Measurements from ENCODE around the gene SHCBP1L.

Gene SHCBP1L

DNA sequence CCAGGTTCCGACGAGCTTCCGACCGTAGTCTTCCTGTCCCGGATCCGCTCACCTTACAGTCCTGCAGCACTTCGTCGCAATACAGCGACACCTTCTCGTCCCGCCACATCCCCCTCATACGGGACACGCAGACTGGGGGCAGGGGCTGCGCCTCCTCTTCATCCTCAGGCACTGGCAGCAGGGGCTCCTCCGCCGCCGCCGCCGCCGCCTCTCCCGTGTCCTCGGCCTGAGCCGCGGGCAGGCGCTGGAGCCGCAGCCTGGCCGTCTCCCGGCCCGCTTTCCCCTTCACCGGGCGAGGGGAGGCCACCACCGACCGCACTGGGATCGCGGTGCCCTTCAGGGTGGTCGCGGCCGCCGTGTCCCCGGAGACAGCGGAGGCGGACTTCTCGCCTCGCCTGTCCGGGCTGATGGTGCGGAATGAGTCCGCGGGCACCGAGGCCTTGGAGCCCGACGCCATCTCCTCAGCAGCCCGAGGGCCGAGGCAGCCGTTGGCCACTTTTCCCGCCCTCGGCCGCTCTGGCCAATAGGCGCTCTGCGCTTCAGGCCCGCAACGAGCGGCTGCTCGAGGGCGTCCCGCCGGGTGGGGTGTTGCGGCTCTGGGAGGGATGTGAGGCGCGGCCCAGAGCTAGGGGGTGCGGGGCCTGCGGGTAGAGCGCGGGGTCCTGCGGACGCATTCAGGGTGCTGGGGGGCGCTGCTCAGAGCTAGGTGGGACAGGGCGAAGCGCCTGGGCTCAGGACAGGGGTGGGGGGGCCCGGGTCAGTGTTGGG is at the start of gene SHCBP1L:
Gene SHCBP1L, minus strand, starts transcription at position 490 of the 768 bp plus-strand sequence. Its CDS starts 33 bp downstream, at position 457.
- H3K4me3 ChIP-seq (ENCODE audit: low read depth, low read length), result no peak within 1 kb of the TSS

GRCh38 chr1:183002267-183002666 is 49.3 kb upstream of the SHCBP1L start:
- H3K4me3 ChIP-seq (ENCODE audit: low read depth, low read length), result no peak overlapping the region

DNA sequence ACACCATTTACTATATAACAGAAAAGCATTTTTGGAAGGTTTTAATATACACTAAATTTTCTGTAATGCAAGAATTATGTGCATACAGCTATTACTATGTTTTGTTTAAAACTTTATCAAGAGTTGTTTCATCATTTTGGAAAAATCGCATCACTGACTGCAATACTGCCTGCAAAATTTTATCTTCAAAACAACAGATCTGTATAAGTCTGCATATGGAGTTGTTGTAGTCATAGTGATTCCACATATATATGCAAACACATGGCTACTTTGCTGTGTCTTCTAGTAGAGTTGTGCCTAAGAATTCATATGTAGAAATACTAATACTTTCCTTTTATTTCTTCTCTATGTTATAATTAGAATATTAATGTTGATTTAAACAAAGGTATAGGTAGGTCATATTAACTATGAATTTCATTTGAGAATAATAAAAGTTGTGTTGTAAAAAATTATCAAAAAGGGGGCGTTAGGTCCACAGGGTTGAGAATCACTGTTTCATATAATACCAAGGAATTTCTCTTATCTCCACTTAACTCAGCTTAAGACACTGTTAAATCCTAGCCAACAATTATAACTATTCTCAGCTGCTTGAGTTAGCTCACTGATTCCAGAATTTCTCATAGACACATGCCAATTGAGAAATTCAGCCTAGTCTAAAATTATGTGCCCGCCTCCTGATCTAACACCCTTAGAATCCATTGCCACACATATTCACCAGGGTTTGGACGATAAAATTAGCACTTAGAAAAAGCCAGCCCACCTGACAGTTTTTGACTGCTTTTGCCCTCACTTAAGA is 47.4 kb upstream of the SHCBP1L start:
- H3K4me3 ChIP-seq (ENCODE audit: low read depth, low read length), result no peak overlapping the region

GRCh38 chr1:182998482-182998881 is 45.5 kb upstream of the SHCBP1L start:
- H3K4me3 ChIP-seq (ENCODE audit: low read depth, low read length), result no peak overlapping the region

DNA sequence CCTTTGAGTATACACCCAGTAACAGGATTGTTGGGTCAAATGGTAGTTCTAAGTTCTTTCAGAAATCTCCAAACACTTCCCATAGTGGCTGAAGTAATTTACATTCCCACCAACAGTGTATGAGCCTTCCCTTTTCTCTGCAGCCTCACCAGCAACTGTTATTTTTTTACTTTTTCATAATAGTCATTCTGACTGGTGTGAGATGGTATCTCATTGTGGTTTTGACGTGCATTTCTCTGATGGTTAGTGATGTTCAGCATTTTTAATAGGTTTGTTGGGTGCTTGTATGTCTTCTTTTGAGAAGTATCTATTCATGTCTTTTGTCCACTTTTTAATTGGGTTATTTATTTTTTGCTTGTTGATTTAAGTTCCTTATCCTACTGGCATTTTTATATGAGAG is 43.9 kb upstream of the SHCBP1L start:
- H3K4me3 ChIP-seq (ENCODE audit: low read depth, low read length), result no peak overlapping the region

- no peak overlapping the region for H3K4me3 ChIP-seq (ENCODE audit: low read depth, low read length)
Observed at GRCh38 chr1:182995894-182996293, 42.9 kb upstream of the SHCBP1L start.

GRCh38 chr1:182993746-182994145 is 40.8 kb upstream of the SHCBP1L start:
- no peak overlapping the region for H3K4me3 ChIP-seq (ENCODE audit: low read depth, low read length)

GRCh38 chr1:182990413-182991144 is 37.6 kb upstream of the SHCBP1L start:
- H3K4me3 ChIP-seq (ENCODE audit: low read depth, low read length), result no peak overlapping the region

DNA sequence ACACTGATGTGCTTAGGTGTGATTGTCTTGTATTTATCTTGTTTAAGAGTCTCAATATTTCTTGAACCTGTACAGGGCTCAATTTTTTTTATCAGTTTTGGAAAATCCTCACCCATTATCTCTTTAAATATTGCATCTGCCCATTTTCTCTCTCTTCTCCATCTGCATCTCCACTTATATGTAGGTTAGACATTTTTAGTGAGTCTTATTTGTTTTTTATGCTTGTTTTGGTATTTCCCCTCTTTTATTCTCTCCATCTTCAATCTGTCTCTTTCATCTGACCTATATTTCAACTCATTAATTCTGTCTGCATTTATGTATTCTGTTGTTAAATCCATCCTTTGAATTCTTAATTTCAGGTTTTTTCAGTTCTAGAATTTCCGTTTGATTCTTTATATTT is 32.9 kb upstream of the SHCBP1L start:
- H3K4me3 ChIP-seq (ENCODE audit: low read depth, low read length), result no peak overlapping the region

DNA sequence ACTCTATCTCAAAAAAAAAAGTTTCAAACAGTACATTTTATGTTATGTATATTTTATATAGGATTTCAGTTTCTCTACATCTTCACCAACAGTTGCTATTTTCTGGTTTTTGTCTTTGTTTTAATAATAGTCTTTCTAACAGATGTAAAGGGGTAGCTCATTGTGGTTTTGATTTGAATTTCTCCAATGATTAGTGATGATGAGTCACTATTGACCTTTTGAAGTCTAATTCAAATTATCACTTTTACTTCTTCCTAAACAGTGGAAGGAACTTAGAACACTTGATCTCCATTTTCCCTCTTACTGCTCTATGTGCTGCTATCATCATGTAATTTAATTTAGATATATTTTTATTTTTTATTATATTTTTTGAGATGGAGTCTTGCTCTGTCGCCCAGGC is 31.7 kb upstream of the SHCBP1L start:
- H3K4me3 ChIP-seq (ENCODE audit: low read depth, low read length), result no peak overlapping the region

GRCh38 chr1:182984138-182984537 is 31.2 kb upstream of the SHCBP1L start:
- H3K4me3 ChIP-seq (ENCODE audit: low read depth, low read length), result no peak overlapping the region

GRCh38 chr1:182978151-182978853 is 25.3 kb upstream of the SHCBP1L start:
- no peak overlapping the region for H3K4me3 ChIP-seq (ENCODE audit: low read depth, low read length)

DNA sequence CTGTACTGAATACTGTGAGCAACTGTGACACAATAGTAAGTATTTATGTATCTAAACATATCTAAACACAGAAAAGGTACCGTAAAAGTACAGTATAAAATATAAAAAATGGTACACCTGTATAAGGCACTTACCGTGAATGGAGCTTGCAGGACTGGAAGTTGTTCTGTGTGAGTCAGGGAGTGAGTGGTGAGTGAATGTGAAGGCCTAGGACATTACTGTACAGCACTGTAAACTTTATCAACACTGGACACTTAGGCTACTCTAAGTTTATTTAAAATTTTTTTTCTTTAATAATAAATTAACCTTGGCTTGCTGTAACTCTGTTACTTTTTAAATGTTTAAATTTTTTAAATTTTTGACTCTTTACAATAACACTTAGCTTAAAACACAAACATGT is 24.5 kb upstream of the SHCBP1L start:
- no peak overlapping the region for H3K4me3 ChIP-seq (ENCODE audit: low read depth, low read length)

DNA sequence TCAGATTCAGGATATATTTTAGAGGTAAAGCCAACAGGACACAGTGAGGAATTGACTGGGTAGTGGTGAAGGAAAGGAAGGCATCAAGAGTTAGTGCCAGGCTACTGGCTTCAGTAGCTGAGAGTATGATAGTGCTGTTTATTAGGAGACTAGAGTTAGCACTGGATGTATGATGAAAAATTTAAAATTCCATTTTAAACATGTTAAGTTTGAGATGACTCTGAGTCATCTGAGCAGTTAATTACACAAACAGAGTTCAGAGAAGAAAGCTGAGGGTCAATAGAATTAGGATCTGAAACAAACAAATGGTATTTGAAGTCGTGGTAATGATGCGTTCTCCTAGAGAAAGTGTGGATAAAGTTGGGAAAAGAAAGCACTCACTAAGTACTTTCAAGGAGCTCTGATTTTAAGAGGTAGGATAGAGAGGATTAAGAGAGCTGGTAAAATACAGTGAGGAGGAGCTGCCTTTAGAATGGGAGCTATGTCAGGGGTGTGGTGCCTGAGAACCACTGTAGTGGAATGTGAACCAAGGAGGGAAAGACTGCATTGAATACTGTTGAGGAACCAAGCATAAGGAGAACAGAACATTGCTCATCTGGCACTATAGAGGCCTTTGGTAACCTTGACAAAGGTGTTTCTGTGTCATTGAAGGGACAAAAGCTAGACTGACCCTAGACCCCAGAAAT is 21.7 kb upstream of the SHCBP1L start:
- no peak overlapping the region for H3K4me3 ChIP-seq (ENCODE audit: low read depth, low read length)

- H3K4me3 ChIP-seq (ENCODE audit: low read depth, low read length), result no peak overlapping the region
Observed at GRCh38 chr1:182972829-182973228, 19.9 kb upstream of the SHCBP1L start.

DNA sequence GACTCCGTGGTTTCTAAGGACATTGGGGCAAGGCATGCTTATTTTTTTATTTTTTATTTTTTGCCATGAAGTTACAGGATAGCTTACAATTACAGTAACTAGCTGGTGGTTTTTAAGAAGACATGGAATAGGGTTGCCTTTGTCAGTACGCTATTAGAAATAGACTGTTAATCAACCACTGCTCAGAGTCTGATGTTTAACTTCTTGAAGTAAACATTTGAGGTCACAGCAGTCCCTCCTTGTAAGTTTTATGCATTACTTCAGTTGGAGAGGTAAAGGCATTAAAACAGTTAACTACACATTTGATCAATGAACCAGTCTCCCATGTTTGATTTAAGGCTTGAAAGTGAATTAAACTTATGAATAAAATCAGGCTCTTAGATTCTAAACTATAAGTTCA is 19.3 kb upstream of the SHCBP1L start:
- no peak overlapping the region for H3K4me3 ChIP-seq (ENCODE audit: low read depth, low read length)

DNA sequence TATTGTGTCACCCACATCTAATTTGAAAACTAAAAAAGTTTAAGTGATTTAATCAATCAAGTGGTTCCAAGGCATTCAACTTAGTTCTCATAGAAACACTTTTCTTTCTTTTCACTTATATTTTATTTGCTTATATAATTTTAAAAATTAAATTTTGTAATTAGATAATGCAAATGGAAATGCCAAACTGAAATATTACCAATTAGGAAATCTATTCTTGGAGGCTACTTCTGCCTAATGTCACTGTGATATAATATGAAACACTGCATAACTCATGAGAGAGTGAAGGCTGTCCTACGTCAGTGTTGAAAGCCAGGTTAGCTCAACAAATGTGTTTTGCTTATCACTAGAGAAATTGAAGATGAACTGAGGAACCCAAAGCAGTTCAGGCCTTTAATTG is 18.3 kb upstream of the SHCBP1L start:
- H3K4me3 ChIP-seq (ENCODE audit: low read depth, low read length), result no peak overlapping the region

- H3K4me3 ChIP-seq (ENCODE audit: low read depth, low read length), result no peak overlapping the region
Observed at GRCh38 chr1:182968836-182969734, 16.1 kb upstream of the SHCBP1L start.

- H3K4me3 ChIP-seq (ENCODE audit: low read depth, low read length), result no peak overlapping the region
Observed at GRCh38 chr1:182968151-182968741, 15.3 kb upstream of the SHCBP1L start.

All from iPS-11a (cell line).